Stimulated activated naive CD8-positive, alpha-beta T cell treated with anti-CD3 and anti-CD28 coated beads, Interleukin-15, Interleukin-2, amounts not matched to agents 100 ng/mL and 50 ng/mL, for 24 hours (primary cell): ENCODE results near the gene SLC7A5.
A peak's percentile ranks its signal among the peaks of the same experiment; 100 is the strongest.
"Not testable (repeated sequence)": the region's sequence is repeated elsewhere in the genome, so short reads cannot be mapped to it uniquely, and the experiment has no call there.

Source experiments
- H3K27ac Mint-ChIP-seq: one replicate; pipeline ENCODE4 v1.8.0; 2021; ENCODE audit warnings: mild to moderate bottlenecking, mixed read lengths
- H3K27me3 Mint-ChIP-seq: one replicate; pipeline ENCODE4 v1.8.0; 2021; ENCODE audit warnings: mixed read lengths
- H3K36me3 Mint-ChIP-seq: one replicate; pipeline ENCODE4 v1.8.0; 2021; ENCODE audit warnings: low read depth, mixed read lengths
- H3K4me1 Mint-ChIP-seq: one replicate; pipeline ENCODE4 v1.8.0; 2021; ENCODE audit warnings: low read depth, mixed read lengths
- H3K4me3 Mint-ChIP-seq: one replicate; pipeline ENCODE4 v1.8.0; 2021; ENCODE audit warnings: mild to moderate bottlenecking, mixed read lengths
- H3K9me3 Mint-ChIP-seq: one replicate; pipeline ENCODE4 v1.8.0; 2021; ENCODE audit warnings: mixed read lengths

Gene SLC7A5

GRCh38 chr16:87874639-87875427, 5.5 kb upstream of the SLC7A5 start:
- H3K4me3 Mint-ChIP-seq = peak overlapping the region; percentile 67
- H3K36me3 Mint-ChIP-seq = no peaks in the 10 kb centered on the region
- no peaks in the 10 kb centered on the region for H3K27me3 Mint-ChIP-seq
- peak overlapping the region; percentile 98 for H3K27ac Mint-ChIP-seq
- peaks cover 80% of the 10 kb centered on the region for H3K4me1 Mint-ChIP-seq
- peaks cover 8% of the 10 kb centered on the region for H3K9me3 Mint-ChIP-seq

- Mint-ChIP-seq H3K27ac (peak overlapping the region; percentile 79), H3K4me1 (peaks cover 68% of the 10 kb centered on the region), H3K36me3 (peaks cover 31% of the 10 kb centered on the region), H3K4me3 (peak overlapping the region; percentile 39)
- H3K27me3 Mint-ChIP-seq, H3K9me3 Mint-ChIP-seq: not testable (repeated sequence)
Observed at GRCh38 chr16:87870418-87871291, 1.3 kb upstream of the SLC7A5 start.

- H3K4me1 Mint-ChIP-seq = peaks cover 65% of the 10 kb centered on the region
- H3K27me3 Mint-ChIP-seq, H3K9me3 Mint-ChIP-seq: not testable (repeated sequence)
- H3K4me3 Mint-ChIP-seq = peak overlapping the region; percentile 39
- H3K27ac Mint-ChIP-seq = peak overlapping the region; percentile 76
- H3K36me3 Mint-ChIP-seq = peaks cover 37% of the 10 kb centered on the region
Observed at GRCh38 chr16:87869879-87870417, 641 bp upstream of the SLC7A5 start.

- not testable (repeated sequence) for H3K9me3 Mint-ChIP-seq, H3K27me3 Mint-ChIP-seq
- Mint-ChIP-seq H3K36me3 (peaks cover 48% of the 10 kb centered on the region), H3K27ac (peak overlapping the region; percentile 100), H3K4me1 (peaks cover 68% of the 10 kb centered on the region), H3K4me3 (peak overlapping the region; percentile 100)
Observed at GRCh38 chr16:87868254-87869029, 865 bp downstream of the SLC7A5 start.

- H3K27me3 Mint-ChIP-seq, H3K9me3 Mint-ChIP-seq: not testable (repeated sequence)
- Mint-ChIP-seq H3K36me3 (peaks cover 62% of the 10 kb centered on the region), H3K4me3 (peak overlapping the region; percentile 100), H3K4me1 (peaks cover 59% of the 10 kb centered on the region), H3K27ac (peak overlapping the region; percentile 100)
Observed at GRCh38 chr16:87865902-87866555, 3.3 kb downstream of the SLC7A5 start.

- Mint-ChIP-seq H3K9me3 (no peaks in the 10 kb centered on the region), H3K4me3 (peak overlapping the region; percentile 100), H3K27me3 (no peaks in the 10 kb centered on the region), H3K27ac (peak overlapping the region; percentile 83), H3K4me1 (peaks cover 62% of the 10 kb centered on the region), H3K36me3 (peaks cover 76% of the 10 kb centered on the region)
Observed at GRCh38 chr16:87864331-87864989, 4.8 kb downstream of the SLC7A5 start.

- not testable (repeated sequence) for H3K27me3 Mint-ChIP-seq, H3K9me3 Mint-ChIP-seq
- Mint-ChIP-seq H3K27ac (peak overlapping the region; percentile 82), H3K36me3 (peaks cover 78% of the 10 kb centered on the region), H3K4me3 (peak overlapping the region; percentile 74), H3K4me1 (peaks cover 69% of the 10 kb centered on the region)
Observed at GRCh38 chr16:87863327-87863635, 6.0 kb downstream of the SLC7A5 start.

GRCh38 chr16:87862597-87863326, 6.5 kb downstream of the SLC7A5 start:
- not testable (repeated sequence) for H3K27me3 Mint-ChIP-seq, H3K9me3 Mint-ChIP-seq
- peak overlapping the region; percentile 74 for H3K4me3 Mint-ChIP-seq
- H3K27ac Mint-ChIP-seq = peak overlapping the region; percentile 82
- H3K4me1 Mint-ChIP-seq = peaks cover 72% of the 10 kb centered on the region
- H3K36me3 Mint-ChIP-seq = peaks cover 78% of the 10 kb centered on the region

GRCh38 chr16:87861300-87862099, 7.8 kb downstream of the SLC7A5 start:
- Mint-ChIP-seq H3K36me3 (peaks cover 78% of the 10 kb centered on the region), H3K4me3 (peak overlapping the region; percentile 64), H3K27ac (peak overlapping the region; percentile 63), H3K4me1 (peaks cover 78% of the 10 kb centered on the region)
- not testable (repeated sequence) for H3K27me3 Mint-ChIP-seq, H3K9me3 Mint-ChIP-seq

GRCh38 chr16:87860553-87861299, 8.6 kb downstream of the SLC7A5 start:
- H3K4me1 Mint-ChIP-seq = peaks cover 78% of the 10 kb centered on the region
- H3K27ac Mint-ChIP-seq = peak overlapping the region; percentile 69
- H3K27me3 Mint-ChIP-seq = no peaks in the 10 kb centered on the region
- H3K9me3 Mint-ChIP-seq = no peaks in the 10 kb centered on the region
- peak overlapping the region; percentile 62 for H3K4me3 Mint-ChIP-seq
- H3K36me3 Mint-ChIP-seq = peaks cover 71% of the 10 kb centered on the region

GRCh38 chr16:87858151-87858993, 10.9 kb downstream of the SLC7A5 start:
- peak overlapping the region; percentile 86 for H3K27ac Mint-ChIP-seq
- H3K36me3 Mint-ChIP-seq = peaks cover 57% of the 10 kb centered on the region
- peak overlapping the region; percentile 77 for H3K4me3 Mint-ChIP-seq
- H3K4me1 Mint-ChIP-seq = peaks cover 85% of the 10 kb centered on the region
- not testable (repeated sequence) for H3K9me3 Mint-ChIP-seq, H3K27me3 Mint-ChIP-seq
